ENCODE measurements around the gene PLA2G4C. TPM values are rescaled to one million over a fixed set of nuclear protein-coding genes. Genes with fewer than 3 reads are reported as not detected.

The PLA2G4C gene
- total RNA-seq, 6 experiments from 2014 or later = 3.8 to 5.3 (median 4.8) TPM

DNA sequence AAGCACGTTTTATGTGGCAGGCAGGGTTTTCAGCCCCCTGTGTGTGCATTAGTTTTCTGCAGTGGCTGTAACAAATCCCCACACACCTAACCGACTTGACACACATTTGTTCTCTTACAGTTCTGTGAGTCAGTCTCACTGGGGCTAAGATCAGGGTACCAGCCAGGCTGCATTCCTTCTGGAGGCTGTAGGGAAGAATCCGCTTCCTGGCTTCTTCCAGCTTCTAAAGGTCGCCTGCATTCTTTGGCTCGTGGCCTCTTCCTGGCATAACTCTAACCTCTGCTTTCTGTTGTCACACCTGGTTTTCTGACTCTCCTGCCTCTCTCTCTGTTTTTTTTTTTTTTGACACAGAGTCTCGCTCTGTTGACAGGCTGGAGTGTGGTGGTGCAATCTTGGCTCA lies 109.8 kb downstream of the PLA2G4C start:
- Mint-ChIP-seq H3K27me3 (ENCODE audit: insufficient read depth) (peaks cover 22% of the 10 kb centered on the region), H3K4me1 (ENCODE audit: low read depth) (no peaks in the 10 kb centered on the region), H3K36me3 (ENCODE audit: low read depth) (no peaks in the 10 kb centered on the region), H3K9me3 (peaks cover 11% of the 10 kb centered on the region; the same call in 1 of the 2 replicates), H3K4me3 (no peak overlapping the region), H3K27ac (no peak overlapping the region)
- no peak for DNase-seq
- TF ChIP-seq, protein P1, sequence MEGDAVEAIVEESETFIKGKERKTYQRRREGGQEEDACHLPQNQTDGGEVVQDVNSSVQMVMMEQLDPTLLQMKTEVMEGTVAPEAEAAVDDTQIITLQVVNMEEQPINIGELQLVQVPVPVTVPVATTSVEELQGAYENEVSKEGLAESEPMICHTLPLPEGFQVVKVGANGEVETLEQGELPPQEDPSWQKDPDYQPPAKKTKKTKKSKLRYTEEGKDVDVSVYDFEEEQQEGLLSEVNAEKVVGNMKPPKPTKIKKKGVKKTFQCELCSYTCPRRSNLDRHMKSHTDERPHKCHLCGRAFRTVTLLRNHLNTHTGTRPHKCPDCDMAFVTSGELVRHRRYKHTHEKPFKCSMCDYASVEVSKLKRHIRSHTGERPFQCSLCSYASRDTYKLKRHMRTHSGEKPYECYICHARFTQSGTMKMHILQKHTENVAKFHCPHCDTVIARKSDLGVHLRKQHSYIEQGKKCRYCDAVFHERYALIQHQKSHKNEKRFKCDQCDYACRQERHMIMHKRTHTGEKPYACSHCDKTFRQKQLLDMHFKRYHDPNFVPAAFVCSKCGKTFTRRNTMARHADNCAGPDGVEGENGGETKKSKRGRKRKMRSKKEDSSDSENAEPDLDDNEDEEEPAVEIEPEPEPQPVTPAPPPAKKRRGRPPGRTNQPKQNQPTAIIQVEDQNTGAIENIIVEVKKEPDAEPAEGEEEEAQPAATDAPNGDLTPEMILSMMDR (IDR thresholded peaks at IDR 0.05) = no peak

DNA sequence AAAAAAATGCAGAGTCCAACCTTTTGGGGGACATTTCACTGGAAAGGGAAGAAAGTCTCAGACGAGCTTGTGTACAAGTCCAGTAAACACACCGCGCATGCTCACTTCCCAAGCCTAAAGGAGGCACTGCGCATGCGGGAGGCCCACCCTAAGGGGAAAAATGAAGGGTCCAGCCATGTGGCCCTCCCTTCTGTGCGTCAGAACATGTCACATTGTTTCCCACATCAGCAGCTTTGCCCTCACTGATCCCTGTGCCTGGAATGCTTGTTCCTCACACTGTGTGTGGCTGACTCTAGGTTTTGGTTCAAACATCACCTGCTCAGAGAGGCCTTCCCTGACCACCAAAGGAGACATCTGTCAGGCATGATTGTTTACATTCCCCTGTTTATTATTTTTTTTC lies 111.8 kb downstream of the PLA2G4C start:
- no peaks in the 10 kb centered on the region for H3K36me3 Mint-ChIP-seq (ENCODE audit: low read depth)
- no peak overlapping the region for H3K27ac Mint-ChIP-seq
- H3K9me3 Mint-ChIP-seq = peaks cover 11% of the 10 kb centered on the region; the same call in 1 of the 2 replicates
- no peak overlapping the region for H3K4me3 Mint-ChIP-seq
- peaks cover 15% of the 10 kb centered on the region for H3K27me3 Mint-ChIP-seq (ENCODE audit: insufficient read depth)
- DNase-seq = no peak
- TF ChIP-seq, protein P1 (IDR thresholded peaks at IDR 0.05) = no peak
- H3K4me1 Mint-ChIP-seq (ENCODE audit: low read depth) = no peaks in the 10 kb centered on the region

Other genes with a start within 250 kb of the PLA2G4C start
- gene SULT2A1, start 224.5 kb downstream of the PLA2G4C start, total RNA-seq (2021; fragmentation: NEBNext Ultra II Directional; extraction: Animal tissue kit (Norgen Biotek cat#: 25700)) = not detected
- gene BSPH1, start 118.6 kb downstream of the PLA2G4C start, total RNA-seq (2021; fragmentation: NEBNext Ultra II Directional; extraction: Animal tissue kit (Norgen Biotek cat#: 25700)) = not detected
- gene ELSPBP1, start 116.2 kb downstream of the PLA2G4C start, total RNA-seq (2021; fragmentation: NEBNext Ultra II Directional; extraction: Animal tissue kit (Norgen Biotek cat#: 25700)) = not detected
- not detected for gene CABP5, start 66.7 kb downstream of the PLA2G4C start, total RNA-seq (2021; fragmentation: NEBNext Ultra II Directional; extraction: Animal tissue kit (Norgen Biotek cat#: 25700))
- 10 to 100 TPM; 25.9 to 55.8 (median 48.1) TPM for gene LIG1, start 59.5 kb upstream of the PLA2G4C start, total RNA-seq (2021; fragmentation: NEBNext Ultra II Directional; extraction: Animal tissue kit (Norgen Biotek cat#: 25700))
- 1 to 10 TPM; 5.6 to 7.2 (median 5.9) TPM for gene ZSWIM9, start 59.9 kb upstream of the PLA2G4C start, total RNA-seq (2021; fragmentation: NEBNext Ultra II Directional; extraction: Animal tissue kit (Norgen Biotek cat#: 25700))
- 10 to 100 TPM; 11.3 to 17.2 (median 14.7) TPM for gene CARD8, start 145.1 kb upstream of the PLA2G4C start, total RNA-seq (2021; fragmentation: NEBNext Ultra II Directional; extraction: Animal tissue kit (Norgen Biotek cat#: 25700))
- under 1 TPM in 5 of 6 experiments, not detected in 1; 0.17 to 0.43 (median 0.25) TPM for gene ZNF114, start 159.3 kb upstream of the PLA2G4C start, total RNA-seq (2021; fragmentation: NEBNext Ultra II Directional; extraction: Animal tissue kit (Norgen Biotek cat#: 25700))
- 100 to 1,000 TPM; 471 to 574 (median 525) TPM for gene EMP3, start 214.7 kb upstream of the PLA2G4C start, total RNA-seq (2021; fragmentation: NEBNext Ultra II Directional; extraction: Animal tissue kit (Norgen Biotek cat#: 25700))

All from HFFc6 (cell line).